ENCODE data around the gene ULK4.

Gene ULK4

GRCh38 chr3:41210966-41211365 lies 750.9 kb downstream of the ULK4 start:
- DNase-seq: no peak

GRCh38 chr3:41209646-41210045 lies 752.3 kb downstream of the ULK4 start:
- DNase-seq: no peak

- no peak for DNase-seq
Observed at GRCh38 chr3:41208507-41209220, 753.2 kb downstream of the ULK4 start.

GRCh38 chr3:41207355-41207754 lies 754.5 kb downstream of the ULK4 start:
- no peak for DNase-seq

- no peak for DNase-seq
Observed at GRCh38 chr3:41205591-41205990, 756.3 kb downstream of the ULK4 start.

GRCh38 chr3:41204369-41204768 lies 757.5 kb downstream of the ULK4 start:
- DNase-seq: no peak

GRCh38 chr3:41202834-41203345 lies 759.0 kb downstream of the ULK4 start:
- no peak for DNase-seq

- no peak for DNase-seq
Observed at GRCh38 chr3:41202075-41202833, 759.6 kb downstream of the ULK4 start.

- peak; percentile 47 for DNase-seq
Observed at GRCh38 chr3:41200669-41201021, 761.3 kb downstream of the ULK4 start.

GRCh38 chr3:41199866-41200668 lies 761.8 kb downstream of the ULK4 start:
- DNase-seq: peak; percentile 69

- peak; percentile 100 for DNase-seq
Observed at GRCh38 chr3:41198950-41199865, 762.7 kb downstream of the ULK4 start, which contains the start of gene CTNNB1. CTNNB1 (plus strand) TSS chr3:41199505; CDS start chr3:41224069, 24,564 bp downstream.

GRCh38 chr3:41198526-41198925 lies 763.4 kb downstream of the ULK4 start:
- no peak for DNase-seq

GRCh38 chr3:41198046-41198445 lies 763.9 kb downstream of the ULK4 start:
- DNase-seq: no peak
